Measurements from ENCODE around the gene CD200.

CD200 gene

DNA sequence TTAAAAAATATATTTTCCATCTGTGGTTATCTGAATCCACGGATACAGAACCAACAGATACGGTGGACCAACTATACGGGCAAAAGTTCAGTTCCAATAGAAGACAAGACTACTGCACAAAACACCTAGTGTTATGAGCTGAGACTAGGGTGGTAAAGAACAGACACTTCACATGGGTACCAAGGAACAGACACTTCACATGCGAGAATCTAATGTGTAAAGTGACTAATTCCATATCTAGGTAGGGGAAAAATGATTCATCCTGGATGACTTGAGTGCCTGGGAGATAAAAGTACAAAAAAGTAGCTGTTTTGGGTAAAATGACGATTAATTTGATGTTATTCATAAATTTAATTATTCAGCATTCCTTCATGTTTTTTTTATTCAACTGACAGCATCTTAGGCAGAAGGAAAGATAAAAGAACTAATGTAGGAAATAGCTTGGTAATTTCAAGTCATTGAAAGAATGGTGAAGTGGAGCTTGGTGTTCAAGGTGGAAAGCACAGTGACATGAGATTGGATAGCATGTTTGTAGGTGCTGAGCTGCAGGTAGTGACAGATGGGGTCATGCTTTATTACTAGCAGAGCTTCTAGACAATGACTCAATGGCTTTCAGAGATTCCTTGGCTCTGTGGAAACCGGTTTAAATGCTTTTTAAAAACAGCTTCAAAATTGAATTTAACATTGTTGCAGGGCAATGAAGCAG is 5.2 kb downstream of the CD200 start:
- TF ChIP-seq EGR1 (IDR thresholded peaks at IDR 0.05) (no peak), CREB1 (IDR thresholded peaks at IDR 0.05; ENCODE audit: low read depth) (no peak), ZBTB7A (IDR thresholded peaks at IDR 0.05; ENCODE audit: low read depth) (no peak), FOXM1 (IDR thresholded peaks at IDR 0.05; ENCODE audit: borderline replicate concordance, low read depth) (no peak), YY1 (IDR thresholded peaks at IDR 0.05; ENCODE audit: low read depth) (no peak), EP300 (IDR thresholded peaks at IDR 0.05; ENCODE audit: borderline replicate concordance) (no peak), RAD21 (IDR thresholded peaks at IDR 0.05; ENCODE audit: low read depth) (no peak), TAF1 (IDR thresholded peaks at IDR 0.05; ENCODE audit: low read depth) (no peak), TCF12 (IDR thresholded peaks at IDR 0.05; ENCODE audit: low read depth) (no peak)
- TF ChIP-seq, protein P1, sequence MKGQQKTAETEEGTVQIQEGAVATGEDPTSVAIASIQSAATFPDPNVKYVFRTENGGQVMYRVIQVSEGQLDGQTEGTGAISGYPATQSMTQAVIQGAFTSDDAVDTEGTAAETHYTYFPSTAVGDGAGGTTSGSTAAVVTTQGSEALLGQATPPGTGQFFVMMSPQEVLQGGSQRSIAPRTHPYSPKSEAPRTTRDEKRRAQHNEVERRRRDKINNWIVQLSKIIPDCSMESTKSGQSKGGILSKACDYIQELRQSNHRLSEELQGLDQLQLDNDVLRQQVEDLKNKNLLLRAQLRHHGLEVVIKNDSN (IDR thresholded peaks at IDR 0.05) = no peak
- TF ChIP-seq, protein P2, sequence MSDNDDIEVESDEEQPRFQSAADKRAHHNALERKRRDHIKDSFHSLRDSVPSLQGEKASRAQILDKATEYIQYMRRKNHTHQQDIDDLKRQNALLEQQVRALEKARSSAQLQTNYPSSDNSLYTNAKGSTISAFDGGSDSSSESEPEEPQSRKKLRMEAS (IDR thresholded peaks at IDR 0.05) = no peak
- TF ChIP-seq, protein P3, sequence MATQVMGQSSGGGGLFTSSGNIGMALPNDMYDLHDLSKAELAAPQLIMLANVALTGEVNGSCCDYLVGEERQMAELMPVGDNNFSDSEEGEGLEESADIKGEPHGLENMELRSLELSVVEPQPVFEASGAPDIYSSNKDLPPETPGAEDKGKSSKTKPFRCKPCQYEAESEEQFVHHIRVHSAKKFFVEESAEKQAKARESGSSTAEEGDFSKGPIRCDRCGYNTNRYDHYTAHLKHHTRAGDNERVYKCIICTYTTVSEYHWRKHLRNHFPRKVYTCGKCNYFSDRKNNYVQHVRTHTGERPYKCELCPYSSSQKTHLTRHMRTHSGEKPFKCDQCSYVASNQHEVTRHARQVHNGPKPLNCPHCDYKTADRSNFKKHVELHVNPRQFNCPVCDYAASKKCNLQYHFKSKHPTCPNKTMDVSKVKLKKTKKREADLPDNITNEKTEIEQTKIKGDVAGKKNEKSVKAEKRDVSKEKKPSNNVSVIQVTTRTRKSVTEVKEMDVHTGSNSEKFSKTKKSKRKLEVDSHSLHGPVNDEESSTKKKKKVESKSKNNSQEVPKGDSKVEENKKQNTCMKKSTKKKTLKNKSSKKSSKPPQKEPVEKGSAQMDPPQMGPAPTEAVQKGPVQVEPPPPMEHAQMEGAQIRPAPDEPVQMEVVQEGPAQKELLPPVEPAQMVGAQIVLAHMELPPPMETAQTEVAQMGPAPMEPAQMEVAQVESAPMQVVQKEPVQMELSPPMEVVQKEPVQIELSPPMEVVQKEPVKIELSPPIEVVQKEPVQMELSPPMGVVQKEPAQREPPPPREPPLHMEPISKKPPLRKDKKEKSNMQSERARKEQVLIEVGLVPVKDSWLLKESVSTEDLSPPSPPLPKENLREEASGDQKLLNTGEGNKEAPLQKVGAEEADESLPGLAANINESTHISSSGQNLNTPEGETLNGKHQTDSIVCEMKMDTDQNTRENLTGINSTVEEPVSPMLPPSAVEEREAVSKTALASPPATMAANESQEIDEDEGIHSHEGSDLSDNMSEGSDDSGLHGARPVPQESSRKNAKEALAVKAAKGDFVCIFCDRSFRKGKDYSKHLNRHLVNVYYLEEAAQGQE (IDR thresholded peaks at IDR 0.05; ENCODE audit: low read depth) = no peak

DNA sequence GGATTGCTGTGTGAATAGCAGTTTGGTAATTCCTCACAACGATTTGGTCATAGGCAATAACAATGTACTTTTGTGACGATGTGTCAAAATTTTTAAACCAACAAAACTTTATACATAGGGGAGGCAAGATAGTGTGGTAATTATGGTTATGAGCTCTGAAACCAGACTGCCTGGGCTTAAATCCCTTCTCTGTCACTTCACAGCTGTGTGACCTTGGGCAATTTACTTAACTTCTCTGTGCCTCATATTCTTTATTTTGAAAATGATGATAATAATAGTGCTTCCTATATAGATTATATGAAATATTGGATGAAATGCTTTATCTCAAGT is 5.7 kb downstream of the CD200 start:
- TF ChIP-seq ZBTB7A (IDR thresholded peaks at IDR 0.05; ENCODE audit: low read depth) = no peak
- TF ChIP-seq FOXM1 (IDR thresholded peaks at IDR 0.05; ENCODE audit: borderline replicate concordance, low read depth) = no peak
- no peak for TF ChIP-seq CREB1 (IDR thresholded peaks at IDR 0.05; ENCODE audit: low read depth)
- TF ChIP-seq, protein P1 (IDR thresholded peaks at IDR 0.05) = no peak
- TF ChIP-seq NFIC (IDR thresholded peaks at IDR 0.05) = no peak
- TF ChIP-seq CEBPB (IDR thresholded peaks at IDR 0.05) = no peak
- no peak for TF ChIP-seq RAD21 (IDR thresholded peaks at IDR 0.05; ENCODE audit: low read depth)
- no peak for TF ChIP-seq YY1 (IDR thresholded peaks at IDR 0.05; ENCODE audit: low read depth)

DNA sequence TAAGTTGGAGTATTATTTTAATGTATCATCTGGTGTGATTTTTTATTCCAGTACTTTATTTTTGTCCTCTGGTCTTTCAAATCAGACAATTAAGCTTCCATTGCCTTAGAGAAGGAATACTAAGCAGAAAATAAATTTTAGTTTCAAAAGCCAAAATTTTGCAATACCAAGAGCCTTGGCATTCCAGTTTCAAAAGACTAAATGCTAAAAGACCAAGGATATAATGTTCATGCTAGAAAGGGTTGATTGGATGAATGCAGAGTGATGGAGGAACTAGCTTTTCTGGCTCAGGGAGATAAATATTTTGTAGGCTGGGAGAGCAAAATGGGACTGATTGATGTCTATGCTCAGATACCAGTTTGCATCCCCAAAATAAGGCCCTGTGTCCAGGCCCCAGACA is 6.2 kb downstream of the CD200 start:
- TF ChIP-seq ZBTB7A (IDR thresholded peaks at IDR 0.05; ENCODE audit: low read depth) (no peak), EP300 (IDR thresholded peaks at IDR 0.05; ENCODE audit: borderline replicate concordance) (no peak)
- TF ChIP-seq, protein P2 (IDR thresholded peaks at IDR 0.05) = no peak

DNA sequence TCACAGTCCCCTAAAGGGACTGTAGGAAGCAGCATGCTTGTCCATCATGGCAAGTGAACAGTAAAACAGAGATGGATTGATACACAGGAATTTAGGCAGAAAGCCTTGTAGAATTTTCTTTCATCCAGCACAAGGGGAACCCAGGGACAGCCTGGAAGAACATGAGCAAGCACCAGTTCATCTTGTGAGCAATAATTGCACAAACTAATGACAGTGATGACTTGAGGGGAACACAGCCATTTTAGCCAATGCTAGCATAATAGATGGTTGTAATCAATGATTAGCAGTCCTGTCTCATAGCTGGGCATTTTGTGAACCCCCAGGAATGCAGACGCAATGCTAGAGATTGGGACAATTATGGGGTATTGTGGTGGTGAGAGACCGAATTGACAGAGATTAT is 6.7 kb downstream of the CD200 start:
- no peak for TF ChIP-seq CREB1 (IDR thresholded peaks at IDR 0.05; ENCODE audit: low read depth)
- TF ChIP-seq FOXM1 (IDR thresholded peaks at IDR 0.05; ENCODE audit: borderline replicate concordance, low read depth) = no peak
- TF ChIP-seq TEAD4 (IDR thresholded peaks at IDR 0.05) = no peak
- no peak for TF ChIP-seq NFIC (IDR thresholded peaks at IDR 0.05)
- no peak for TF ChIP-seq CEBPB (IDR thresholded peaks at IDR 0.05)

DNA sequence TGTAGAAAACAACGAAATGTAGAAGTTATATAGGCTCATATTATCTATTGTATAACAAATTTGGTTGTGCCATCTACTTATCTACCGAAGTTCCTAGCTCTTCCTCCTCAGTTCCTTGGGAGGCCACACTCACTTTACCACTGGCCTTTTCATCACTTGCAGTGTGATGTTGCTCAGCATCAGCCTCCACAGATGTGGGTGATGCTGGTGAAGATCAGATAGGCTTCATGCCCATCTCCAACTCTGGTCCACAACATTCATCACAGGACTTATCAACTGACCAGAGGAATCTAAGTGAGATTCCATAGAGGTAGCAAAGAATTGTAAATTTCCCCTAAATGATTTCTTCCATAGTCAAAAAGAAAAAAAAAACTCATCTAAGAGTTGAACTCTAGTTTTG is 8.4 kb downstream of the CD200 start:
- no peak for TF ChIP-seq NFIC (IDR thresholded peaks at IDR 0.05)
- TF ChIP-seq TCF12 (IDR thresholded peaks at IDR 0.05; ENCODE audit: low read depth) = no peak
- TF ChIP-seq, protein P3 (IDR thresholded peaks at IDR 0.05; ENCODE audit: low read depth) = no peak
- no peak for TF ChIP-seq EGR1 (IDR thresholded peaks at IDR 0.05)
- TF ChIP-seq YY1 (IDR thresholded peaks at IDR 0.05; ENCODE audit: low read depth) = no peak
- no peak for TF ChIP-seq EP300 (IDR thresholded peaks at IDR 0.05; ENCODE audit: borderline replicate concordance)
- TF ChIP-seq CREB1 (IDR thresholded peaks at IDR 0.05; ENCODE audit: low read depth) = no peak
- no peak for TF ChIP-seq RAD21 (IDR thresholded peaks at IDR 0.05; ENCODE audit: low read depth)
- no peak for TF ChIP-seq TAF1 (IDR thresholded peaks at IDR 0.05; ENCODE audit: low read depth)
- TF ChIP-seq ZBTB7A (IDR thresholded peaks at IDR 0.05; ENCODE audit: low read depth) = no peak
- TF ChIP-seq CEBPB (IDR thresholded peaks at IDR 0.05) = no peak

DNA sequence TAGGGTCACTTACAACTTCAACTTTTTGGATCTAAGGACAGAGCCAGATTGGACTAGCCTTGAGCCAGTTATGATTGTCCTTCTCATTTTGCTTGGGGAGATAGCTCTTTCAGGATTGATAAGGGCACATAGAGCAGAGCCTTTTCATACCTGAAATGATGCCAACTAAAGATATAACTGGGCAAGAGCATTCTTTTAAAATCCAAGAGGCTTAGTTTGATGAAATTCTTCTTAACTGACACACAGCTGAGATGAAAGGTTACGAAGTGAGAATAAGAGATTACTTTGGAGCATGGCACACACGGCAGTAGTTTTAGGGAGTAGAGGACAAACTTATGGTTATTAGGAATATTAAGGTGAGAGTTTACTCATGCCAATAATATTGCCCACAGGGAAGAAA is 12.7 kb downstream of the CD200 start:
- no peak for TF ChIP-seq TAF1 (IDR thresholded peaks at IDR 0.05; ENCODE audit: low read depth)
